Measurements from ENCODE around the gene SLC44A1.
"Not testable (repeated sequence)": the region's sequence is repeated elsewhere in the genome, so short reads cannot be mapped to it uniquely, and the experiment has no call there.

The SLC44A1 gene

GRCh38 chr9:105259274-105259673 lies 14.8 kb downstream of the SLC44A1 start:
- Histone ChIP-seq H3K27ac (peak overlapping the region; percentile 28 to 29), H3K36me3 (no peaks in the 10 kb centered on the region), H3K9me3 (no peaks in the 10 kb centered on the region), H3K4me3 (no peak overlapping the region), H3K4me1 (peaks cover 0 to 37% (median 12%) of the 10 kb centered on the region in 4 donors), H3K27me3 (no peaks in the 10 kb centered on the region)
- TF ChIP-seq, protein P1, sequence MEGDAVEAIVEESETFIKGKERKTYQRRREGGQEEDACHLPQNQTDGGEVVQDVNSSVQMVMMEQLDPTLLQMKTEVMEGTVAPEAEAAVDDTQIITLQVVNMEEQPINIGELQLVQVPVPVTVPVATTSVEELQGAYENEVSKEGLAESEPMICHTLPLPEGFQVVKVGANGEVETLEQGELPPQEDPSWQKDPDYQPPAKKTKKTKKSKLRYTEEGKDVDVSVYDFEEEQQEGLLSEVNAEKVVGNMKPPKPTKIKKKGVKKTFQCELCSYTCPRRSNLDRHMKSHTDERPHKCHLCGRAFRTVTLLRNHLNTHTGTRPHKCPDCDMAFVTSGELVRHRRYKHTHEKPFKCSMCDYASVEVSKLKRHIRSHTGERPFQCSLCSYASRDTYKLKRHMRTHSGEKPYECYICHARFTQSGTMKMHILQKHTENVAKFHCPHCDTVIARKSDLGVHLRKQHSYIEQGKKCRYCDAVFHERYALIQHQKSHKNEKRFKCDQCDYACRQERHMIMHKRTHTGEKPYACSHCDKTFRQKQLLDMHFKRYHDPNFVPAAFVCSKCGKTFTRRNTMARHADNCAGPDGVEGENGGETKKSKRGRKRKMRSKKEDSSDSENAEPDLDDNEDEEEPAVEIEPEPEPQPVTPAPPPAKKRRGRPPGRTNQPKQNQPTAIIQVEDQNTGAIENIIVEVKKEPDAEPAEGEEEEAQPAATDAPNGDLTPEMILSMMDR (IDR thresholded peaks at IDR 0.05) = no peak
- DNase-seq = no peak
- intact Hi-C loops (cut with DNase I; ENCODE audit: low total_unique reads) = no loop called here

- Histone ChIP-seq H3K36me3 (no peaks in the 10 kb centered on the region), H3K4me3 (no peak overlapping the region), H3K9me3 (no peaks in the 10 kb centered on the region), H3K27me3 (no peaks in the 10 kb centered on the region), H3K4me1 (peaks cover 0 to 37% (median 12%) of the 10 kb centered on the region in 4 donors), H3K27ac (peak overlapping the region; percentile 28 to 36)
- TF ChIP-seq, protein P1 (IDR thresholded peaks at IDR 0.05) = no peak
- intact Hi-C loops (cut with DNase I; ENCODE audit: low total_unique reads) = no loop called here
- DNase-seq = peak in 1 of 2 donors; percentile 27
These were observed 15.5 kb downstream of the SLC44A1 start for GRCh38 chr9:105259731-105260612.

- TF ChIP-seq, protein P1 (IDR thresholded peaks at IDR 0.05) = no peak
- no peaks in the 10 kb centered on the region for H3K27me3 ChIP-seq
- H3K4me1 ChIP-seq = peaks cover 0 to 25% (median 10%) of the 10 kb centered on the region in 4 donors
- intact Hi-C loops (cut with DNase I; ENCODE audit: low total_unique reads) = no loop called here
- no peaks in the 10 kb centered on the region for H3K36me3 ChIP-seq
- no peak overlapping the region for H3K4me3 ChIP-seq
- no peaks in the 10 kb centered on the region for H3K9me3 ChIP-seq
- no peak for DNase-seq
- no peak overlapping the region for H3K27ac ChIP-seq
These were observed 18.0 kb downstream of the SLC44A1 start for GRCh38 chr9:105262497-105262896.

- DNase-seq = no peak
- Histone ChIP-seq H3K27ac (no peak overlapping the region), H3K4me3 (no peak overlapping the region), H3K4me1 (peaks cover 0 to 13% (median 6%) of the 10 kb centered on the region in 4 donors), H3K9me3 (no peaks in the 10 kb centered on the region), H3K36me3 (no peaks in the 10 kb centered on the region), H3K27me3 (no peaks in the 10 kb centered on the region)
- intact Hi-C loops (cut with DNase I; ENCODE audit: low total_unique reads) = no loop called here
- TF ChIP-seq, protein P1 (IDR thresholded peaks at IDR 0.05) = no peak
These were observed 19.9 kb downstream of the SLC44A1 start for GRCh38 chr9:105264380-105264779.

- H3K4me3 ChIP-seq; H3K4me1 ChIP-seq; H3K9me3 ChIP-seq; DNase-seq; H3K27ac ChIP-seq; H3K27me3 ChIP-seq; intact Hi-C loops (cut with DNase I; ENCODE audit: low total_unique reads); H3K36me3 ChIP-seq: not testable (repeated sequence)
These were observed 23.8 kb downstream of the SLC44A1 start for GRCh38 chr9:105268254-105268653.

GRCh38 chr9:105269593-105269992 lies 25.1 kb downstream of the SLC44A1 start:
- H3K27ac ChIP-seq = no peak overlapping the region
- TF ChIP-seq, protein P1 (IDR thresholded peaks at IDR 0.05) = no peak
- H3K4me1 ChIP-seq = no peaks in the 10 kb centered on the region
- H3K27me3 ChIP-seq = no peaks in the 10 kb centered on the region
- no peaks in the 10 kb centered on the region for H3K36me3 ChIP-seq
- H3K4me3 ChIP-seq = no peak overlapping the region
- no peak for DNase-seq
- no peaks in the 10 kb centered on the region for H3K9me3 ChIP-seq
- intact Hi-C loops (cut with DNase I; ENCODE audit: low total_unique reads) = no loop called here
